Measurements from ENCODE around the gene APOL3. TPM values are rescaled to one million over a fixed set of nuclear protein-coding genes. Genes with fewer than 3 reads are reported as not detected.
A peak's percentile ranks its signal among the peaks of the same experiment; 100 is the strongest.

Gene APOL3
- total RNA-seq, 3 donors from 2014 or later (not counting 1 experiment from before 2014, with no cell fraction given) = 105 to 166 (median 111) TPM

DNA sequence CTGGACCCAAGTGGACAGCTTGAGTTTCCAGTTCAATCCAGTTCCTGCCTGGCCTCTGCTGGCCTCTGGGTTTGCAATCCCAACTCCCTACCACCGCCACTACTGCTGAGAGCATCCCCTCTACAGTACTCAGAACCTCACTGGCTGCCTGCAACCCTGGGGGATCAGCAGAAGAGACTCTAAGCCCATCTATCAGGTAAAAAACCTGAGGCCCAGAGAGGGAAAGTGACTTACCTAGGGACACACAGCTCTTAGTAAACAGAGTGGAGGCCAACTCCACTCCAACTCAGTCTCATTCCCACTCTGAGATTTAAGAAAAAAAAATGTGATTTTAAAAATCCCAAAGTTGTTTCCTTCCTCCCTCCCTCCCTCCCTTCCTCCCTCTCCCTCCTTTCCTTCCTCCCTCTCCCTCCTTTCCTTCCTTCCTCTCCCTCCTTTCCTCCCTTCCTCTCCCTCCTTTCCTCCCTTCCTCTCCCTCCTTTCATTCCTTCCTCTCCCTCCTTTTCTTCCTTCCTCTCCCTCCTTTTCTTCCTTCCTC, 34.5 kb downstream of the APOL3 start:
- peaks cover 8% of the 10 kb centered on the region in 2 donors for H3K4me1 Mint-ChIP-seq
- H3K9me3 Mint-ChIP-seq = no peaks in the 10 kb centered on the region
- no peak overlapping the region for H3K4me3 Mint-ChIP-seq
- DNase-seq (no peak), ATAC-seq (no peak)
- H3K27me3 ChIP-seq (ENCODE audit: control insufficient read depth, insufficient read depth, low read length) = no peaks in the 10 kb centered on the region
- H3K36me3 Mint-ChIP-seq = no peaks in the 10 kb centered on the region
- intact Hi-C loops (cut with micrococcal nuclease) = loop anchor here (2.0 kb wide), 1 partner anchor 499 kb away; no protein-coding TSS in a partner anchor
- TF ChIP-seq CTCF (IDR thresholded peaks at IDR 0.05) = no peak
- no peaks in the 10 kb centered on the region for H3K36me3 ChIP-seq (ENCODE audit: control insufficient read depth, insufficient read depth, low read length)
- H3K27ac ChIP-seq (ENCODE audit: low read length) = no peak overlapping the region
- H3K4me3 ChIP-seq (ENCODE audit: low read length) = no peak overlapping the region
- H3K27me3 Mint-ChIP-seq (ENCODE audit: low read depth in 2 of 2) = peaks cover 0 to 6% of the 10 kb centered on the region in 2 donors
- peaks cover 12% of the 10 kb centered on the region for H3K4me1 ChIP-seq (ENCODE audit: control insufficient read depth, insufficient read depth, low read length)
- H3K27ac Mint-ChIP-seq = no peak overlapping the region
- H3K9me3 ChIP-seq (ENCODE audit: control insufficient read depth, insufficient read depth, low read length) = no peaks in the 10 kb centered on the region
- 84% methylated on average over 1 of the region's 1 CpG for WGBS (ENCODE audit: insufficient coverage)

GRCh38 chr22:36125434-36125833, 35.1 kb downstream of the APOL3 start:
- Mint-ChIP-seq H3K27ac (no peak overlapping the region), H3K27me3 (ENCODE audit: low read depth in 2 of 2) (peaks cover 0 to 4% of the 10 kb centered on the region in 2 donors), H3K9me3 (no peaks in the 10 kb centered on the region), H3K4me3 (no peak overlapping the region), H3K36me3 (no peaks in the 10 kb centered on the region), H3K4me1 (peaks cover 8% of the 10 kb centered on the region in 2 donors)
- DNase-seq (no peak), ATAC-seq (no peak)
- no peaks in the 10 kb centered on the region for H3K9me3 ChIP-seq (ENCODE audit: control insufficient read depth, insufficient read depth, low read length)
- H3K4me3 ChIP-seq (ENCODE audit: low read length) = no peak overlapping the region
- H3K36me3 ChIP-seq (ENCODE audit: control insufficient read depth, insufficient read depth, low read length) = no peaks in the 10 kb centered on the region
- H3K27me3 ChIP-seq (ENCODE audit: control insufficient read depth, insufficient read depth, low read length) = no peaks in the 10 kb centered on the region
- H3K27ac ChIP-seq (ENCODE audit: low read length) = no peak overlapping the region
- WGBS (ENCODE audit: insufficient coverage) = 98% methylated on average over 5 of the region's 6 CpGs
- TF ChIP-seq CTCF (IDR thresholded peaks at IDR 0.05) = no peak
- H3K4me1 ChIP-seq (ENCODE audit: control insufficient read depth, insufficient read depth, low read length) = peaks cover 12% of the 10 kb centered on the region
- intact Hi-C loops (cut with micrococcal nuclease) = loop anchor here (2.0 kb wide), 1 partner anchor 499 kb away; no protein-coding TSS in a partner anchor

GRCh38 chr22:36124666-36125065, 35.9 kb downstream of the APOL3 start:
- Mint-ChIP-seq H3K36me3 (no peaks in the 10 kb centered on the region), H3K4me1 (peaks cover 8% of the 10 kb centered on the region in 2 donors)

More at GRCh38 chr22:36124666-36125065, 35.9 kb downstream of the APOL3 start:
- Histone ChIP-seq H3K4me1 (ENCODE audit: control insufficient read depth, insufficient read depth, low read length) (peaks cover 12% of the 10 kb centered on the region), H3K27me3 (ENCODE audit: control insufficient read depth, insufficient read depth, low read length) (no peaks in the 10 kb centered on the region), H3K36me3 (ENCODE audit: control insufficient read depth, insufficient read depth, low read length) (no peaks in the 10 kb centered on the region), H3K9me3 (ENCODE audit: control insufficient read depth, insufficient read depth, low read length) (no peaks in the 10 kb centered on the region), H3K4me3 (ENCODE audit: low read length) (no peak overlapping the region), H3K27ac (ENCODE audit: low read length) (no peak overlapping the region)
- Mint-ChIP-seq H3K27me3 (ENCODE audit: low read depth in 2 of 2) (peaks cover 0 to 3% of the 10 kb centered on the region in 2 donors), H3K9me3 (no peaks in the 10 kb centered on the region), H3K27ac (peak overlapping the region in 1 of 2 donors; percentile 88), H3K4me3 (peak overlapping the region; percentile 43)
- ATAC-seq (no peak), DNase-seq (no peak)
- no peak for TF ChIP-seq CTCF (IDR thresholded peaks at IDR 0.05)
- 84% methylated on average over 11 of the region's 11 CpGs for WGBS (ENCODE audit: insufficient coverage)
- intact Hi-C loops (cut with micrococcal nuclease) = loop anchor here (1.0 to 2.0 kb wide), 3 partner anchors 58 to 774 kb away; no protein-coding TSS in a partner anchor
